UCSD-AML1 (cell line): ENCODE results near the gene ADGRA1.

Experiments used
- DNase-seq: peaks from one replicate; lab custom pipeline; 2025; ENCODE audit not compliant: unreplicated experiment; lab: John Stamatoyannopoulos, UW

ADGRA1 gene

DNA sequence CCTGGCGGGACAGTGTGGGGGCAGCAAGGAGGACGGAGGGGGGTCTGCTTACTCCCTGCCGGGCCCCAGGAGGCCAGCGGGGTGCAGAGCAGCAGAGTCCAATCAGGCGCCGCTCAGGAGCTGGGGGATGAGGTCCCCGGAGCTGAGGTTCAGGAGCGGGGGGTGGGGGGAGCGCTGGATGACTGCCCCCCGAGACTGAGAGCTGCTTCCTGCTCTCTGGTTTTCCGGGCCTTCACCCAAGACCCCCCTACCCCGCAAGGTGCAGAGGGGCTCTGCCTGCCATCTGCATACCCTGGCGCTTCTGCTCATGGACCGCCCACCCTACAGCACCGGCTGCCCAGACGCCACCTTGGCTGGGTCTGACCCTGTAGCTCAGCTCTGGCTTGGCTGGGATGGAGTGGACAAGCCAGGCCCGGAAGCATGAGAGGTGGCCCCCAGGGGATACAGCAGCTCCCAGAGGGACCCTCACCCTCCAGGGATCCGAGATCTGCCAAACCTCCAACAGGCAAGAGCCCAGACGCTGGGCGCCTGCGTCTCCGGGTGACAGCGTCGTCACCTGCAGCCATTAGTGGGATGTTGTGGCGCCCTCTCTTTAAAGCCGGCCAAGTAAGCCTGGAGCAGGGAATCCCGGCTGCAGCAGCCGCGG is 73.2 kb downstream of the ADGRA1 start:
- no peak for DNase-seq

DNA sequence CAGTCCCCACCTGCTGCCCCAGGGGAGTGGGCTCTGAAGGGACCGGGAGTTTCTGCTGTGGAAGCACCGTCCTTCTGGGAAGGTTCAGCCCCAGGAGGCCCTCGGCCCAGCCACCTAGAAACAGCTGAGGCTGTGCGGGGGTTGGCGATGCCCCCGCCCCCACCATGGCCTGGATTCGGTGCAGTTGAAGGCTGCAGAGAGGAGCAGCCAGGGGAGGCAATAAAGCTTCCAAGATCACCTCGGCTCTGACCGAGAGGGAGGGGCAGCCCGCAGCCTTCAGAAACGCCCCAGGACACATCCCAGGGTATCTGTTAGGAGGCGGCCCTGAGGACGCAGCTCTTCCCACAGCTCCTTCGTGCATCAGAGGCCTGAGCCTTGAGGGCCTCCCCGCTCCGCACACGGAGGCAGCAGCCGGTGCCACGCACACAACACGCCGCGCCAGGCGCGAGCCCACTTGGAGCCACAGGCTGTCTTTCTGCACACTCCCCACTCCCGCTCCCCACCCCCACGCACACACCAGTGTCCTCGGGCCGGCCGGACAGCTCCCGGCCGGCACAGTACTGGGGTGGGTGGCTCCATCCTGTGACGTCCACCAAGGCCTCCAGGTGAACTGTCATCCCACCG is 73.9 kb downstream of the ADGRA1 start:
- no peak for DNase-seq

DNA sequence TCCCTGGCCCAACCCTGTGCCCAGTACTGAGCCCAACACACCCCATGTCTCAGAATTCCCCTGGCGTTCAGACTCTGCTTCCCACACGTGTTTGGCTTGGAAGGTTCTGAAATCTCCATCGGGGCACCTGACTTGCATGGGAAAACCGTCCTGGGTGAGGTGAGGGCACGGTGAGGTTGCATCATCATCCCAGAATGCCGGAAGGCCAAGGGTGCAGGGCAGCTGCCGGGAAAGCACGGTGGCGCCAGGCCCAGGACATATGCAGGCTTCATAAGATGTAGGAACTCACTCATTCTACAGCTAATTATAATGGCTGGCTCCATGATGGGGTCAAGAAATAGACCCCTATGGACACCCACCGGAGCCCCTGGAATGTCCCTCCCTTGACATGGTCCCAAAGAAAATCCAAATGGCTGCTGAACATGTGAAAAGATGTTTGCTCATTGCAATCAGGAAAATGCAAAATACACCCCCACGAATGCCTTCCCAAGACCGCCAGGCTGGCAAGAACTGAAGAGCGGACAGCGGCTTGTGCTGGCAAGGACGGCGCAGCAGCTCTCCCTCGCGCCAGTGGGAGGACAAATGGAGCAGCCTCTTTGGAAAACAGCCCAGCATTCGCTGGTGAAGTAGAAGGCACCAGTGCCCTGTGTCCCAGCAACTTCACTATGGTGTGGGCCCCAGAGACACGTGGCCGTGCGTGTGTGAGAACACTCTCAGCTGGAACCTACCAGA is 74.6 kb downstream of the ADGRA1 start:
- no peak for DNase-seq

DNA sequence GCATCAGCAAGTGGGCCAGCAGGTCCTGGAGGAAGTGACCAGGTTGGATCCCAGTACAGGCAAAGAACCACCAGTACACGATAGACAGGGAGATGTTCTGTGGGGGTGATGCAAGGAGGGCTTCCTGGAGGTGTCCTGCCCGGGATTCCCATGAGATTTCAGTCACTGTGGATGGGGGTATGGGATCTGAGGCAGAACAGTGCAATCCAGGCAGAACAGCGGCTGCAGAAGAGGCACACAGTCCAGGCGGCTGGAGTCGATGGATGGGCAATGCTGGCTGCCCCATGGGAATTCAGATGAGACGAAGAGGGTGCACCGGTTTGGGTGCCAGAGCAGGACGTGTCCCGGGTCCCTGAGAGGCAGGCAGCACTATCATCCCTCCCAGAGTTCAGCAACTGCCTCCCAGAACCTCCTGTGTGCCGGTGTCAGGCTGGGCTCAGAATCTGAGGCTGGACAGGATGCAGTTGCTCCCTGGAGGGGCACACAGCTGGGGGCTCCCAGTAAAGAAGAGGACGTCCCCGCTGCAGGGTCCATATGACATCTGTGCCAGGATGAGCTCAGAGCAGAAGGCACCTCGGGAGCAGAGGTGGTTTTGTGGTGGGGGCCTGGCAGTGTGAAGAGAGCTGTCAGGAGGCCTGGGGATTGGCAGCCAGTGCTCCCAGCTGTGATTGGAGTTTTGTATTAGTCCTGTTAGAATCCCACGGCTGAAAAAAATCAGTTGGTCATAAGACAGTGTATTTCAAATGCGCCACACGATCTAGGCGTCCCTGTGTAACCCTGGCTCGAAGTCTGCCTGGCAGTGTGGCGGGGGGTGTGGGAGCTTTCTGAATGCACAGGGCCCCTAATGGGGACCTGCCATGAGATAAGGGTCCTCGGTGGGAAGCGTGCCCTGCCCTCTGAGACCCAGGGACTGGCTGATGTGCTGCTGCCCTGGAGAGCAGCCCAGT is 75.5 kb downstream of the ADGRA1 start:
- no peak for DNase-seq

DNA sequence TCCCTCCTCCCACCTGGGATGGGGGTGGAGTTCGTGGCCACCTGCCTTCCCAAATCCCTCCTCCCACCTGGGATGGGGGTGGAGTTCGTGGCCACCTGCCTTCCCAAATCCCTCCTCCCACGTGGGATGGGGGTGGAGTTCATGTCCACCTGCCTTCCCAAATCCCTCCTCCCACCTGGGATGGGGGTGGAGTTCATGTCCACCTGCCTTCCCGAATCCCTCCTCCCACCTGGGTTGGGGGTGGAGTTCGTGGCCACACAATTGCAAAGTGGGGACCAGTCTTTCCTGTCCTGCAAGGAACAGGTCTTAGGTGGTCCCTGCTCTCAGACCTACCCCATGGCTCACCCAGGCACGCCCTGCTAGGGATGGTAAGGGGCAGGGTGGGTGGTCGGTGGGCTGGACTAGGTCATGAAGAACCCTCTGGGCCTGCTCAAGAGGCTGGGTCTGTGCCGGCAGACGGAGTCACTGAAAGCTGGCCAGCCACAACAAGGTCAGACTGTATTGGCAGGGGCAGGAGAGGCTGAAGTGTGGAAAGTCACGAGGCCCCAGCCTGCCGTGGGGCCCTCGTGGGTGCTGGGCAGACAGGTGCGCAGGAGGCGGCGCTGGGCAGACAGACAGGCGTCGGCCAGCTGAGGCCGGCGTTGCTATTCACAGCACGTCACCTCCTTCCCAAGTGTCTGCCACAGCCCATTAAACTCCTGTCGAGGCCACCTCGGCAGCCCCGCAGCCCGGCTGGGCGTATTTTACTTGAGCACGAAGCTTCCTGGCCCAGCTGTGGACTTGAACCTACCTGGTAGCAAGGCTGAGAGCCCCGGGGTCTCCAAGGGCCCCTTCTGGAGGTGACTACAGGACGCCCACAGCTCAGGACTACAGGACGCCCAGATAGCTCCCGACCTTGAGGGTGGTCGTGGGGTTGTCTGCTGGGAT is 76.4 kb downstream of the ADGRA1 start:
- DNase-seq, result no peak

DNA sequence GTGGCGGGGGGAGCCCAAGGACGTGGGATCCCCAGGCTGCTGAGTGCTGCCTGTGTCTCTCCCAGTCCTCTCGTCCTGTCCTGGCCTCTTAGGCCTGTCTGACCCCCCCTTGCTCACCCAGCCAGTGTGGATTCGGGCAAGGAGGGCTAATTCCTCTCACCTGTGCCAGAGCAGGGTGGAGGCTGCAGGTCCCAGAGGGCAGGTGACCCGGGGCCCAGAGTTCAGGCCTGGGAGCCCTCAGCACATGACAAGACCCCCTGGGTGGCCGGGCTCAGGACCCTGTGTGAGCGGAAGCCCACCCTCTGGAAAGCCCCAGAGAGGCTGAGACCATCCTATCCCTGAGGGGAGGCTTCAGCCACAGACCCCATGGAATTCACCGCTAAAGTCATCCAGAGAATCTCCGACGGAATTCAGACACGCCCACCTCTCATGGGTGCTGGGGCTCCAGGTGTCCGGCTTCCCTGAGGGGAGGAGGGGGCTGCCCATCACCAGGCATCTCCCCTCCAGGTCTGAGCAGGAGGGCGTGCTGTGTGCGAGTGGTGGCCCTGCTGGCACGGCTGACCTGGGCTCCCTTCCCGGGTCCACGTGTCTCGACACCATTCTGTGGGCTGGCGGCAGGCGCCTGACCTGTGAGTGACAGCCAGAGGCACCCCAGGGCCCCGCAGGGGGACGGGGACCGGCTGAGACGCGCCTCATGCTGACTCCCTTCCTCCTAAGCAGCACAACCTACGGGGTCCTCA is 77.3 kb downstream of the ADGRA1 start:
- DNase-seq, result no peak

DNA sequence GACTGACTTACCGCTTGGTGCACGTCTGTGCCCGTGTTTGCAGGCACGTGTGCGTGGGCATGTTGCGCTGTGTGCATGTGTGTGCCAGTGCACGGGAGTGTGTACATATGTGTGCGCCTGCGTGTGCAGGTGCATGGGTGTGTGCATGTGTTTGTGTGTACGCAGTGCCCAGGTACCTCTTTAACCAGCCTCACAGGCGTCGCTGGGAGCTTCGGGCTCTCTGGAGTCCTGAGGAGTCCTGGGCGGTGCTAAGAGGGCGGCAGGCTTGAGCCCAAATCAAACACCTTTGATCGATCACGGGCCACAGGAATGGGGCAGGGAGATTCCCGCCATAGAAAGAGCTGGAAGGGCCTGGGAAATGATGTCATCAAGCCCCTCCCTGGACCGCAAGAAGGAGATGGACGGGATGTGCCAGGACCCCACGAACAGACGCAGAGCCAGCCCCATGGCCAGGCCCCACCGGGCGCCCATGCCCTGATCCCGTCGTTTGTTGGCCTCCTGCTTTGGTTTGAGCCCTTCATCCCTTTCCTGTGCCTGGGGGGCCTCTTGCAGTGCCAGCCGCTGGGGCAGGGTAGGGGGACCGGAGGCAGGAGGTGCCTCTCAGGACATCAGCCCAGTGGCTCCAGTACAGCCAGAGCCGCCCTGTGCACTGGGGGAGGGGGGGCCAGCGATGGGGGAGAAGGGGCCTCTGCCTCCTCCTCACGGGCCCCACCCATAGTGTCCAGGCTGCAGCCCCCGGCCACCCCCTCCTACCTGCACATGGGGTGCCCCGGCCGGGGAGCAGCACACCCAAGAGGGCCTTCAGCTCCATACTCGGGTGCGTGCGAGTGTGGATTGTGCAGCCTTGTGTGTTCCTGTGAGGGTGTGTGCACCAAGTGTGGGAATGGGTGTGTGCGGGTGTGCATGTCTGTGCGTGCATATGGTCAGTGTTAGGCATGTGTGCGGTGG is 78.1 kb downstream of the ADGRA1 start:
- DNase-seq, result no peak

DNA sequence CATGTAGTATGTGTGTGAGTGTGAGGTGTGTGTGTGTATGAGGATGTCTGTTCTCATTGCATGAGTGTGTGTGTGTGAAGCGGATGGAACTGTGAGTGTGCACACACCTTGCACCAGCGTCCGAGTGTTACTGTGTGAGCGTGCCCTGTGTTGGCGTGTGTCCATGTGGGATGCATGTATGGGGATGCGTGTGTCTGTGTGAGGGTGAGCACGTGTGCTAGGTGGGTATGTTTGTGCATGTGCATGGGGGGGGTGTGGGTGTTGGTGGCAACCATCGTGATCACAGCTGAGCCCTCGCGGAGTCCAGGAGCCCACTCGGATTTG is 78.7 kb downstream of the ADGRA1 start:
- DNase-seq, result no peak

DNA sequence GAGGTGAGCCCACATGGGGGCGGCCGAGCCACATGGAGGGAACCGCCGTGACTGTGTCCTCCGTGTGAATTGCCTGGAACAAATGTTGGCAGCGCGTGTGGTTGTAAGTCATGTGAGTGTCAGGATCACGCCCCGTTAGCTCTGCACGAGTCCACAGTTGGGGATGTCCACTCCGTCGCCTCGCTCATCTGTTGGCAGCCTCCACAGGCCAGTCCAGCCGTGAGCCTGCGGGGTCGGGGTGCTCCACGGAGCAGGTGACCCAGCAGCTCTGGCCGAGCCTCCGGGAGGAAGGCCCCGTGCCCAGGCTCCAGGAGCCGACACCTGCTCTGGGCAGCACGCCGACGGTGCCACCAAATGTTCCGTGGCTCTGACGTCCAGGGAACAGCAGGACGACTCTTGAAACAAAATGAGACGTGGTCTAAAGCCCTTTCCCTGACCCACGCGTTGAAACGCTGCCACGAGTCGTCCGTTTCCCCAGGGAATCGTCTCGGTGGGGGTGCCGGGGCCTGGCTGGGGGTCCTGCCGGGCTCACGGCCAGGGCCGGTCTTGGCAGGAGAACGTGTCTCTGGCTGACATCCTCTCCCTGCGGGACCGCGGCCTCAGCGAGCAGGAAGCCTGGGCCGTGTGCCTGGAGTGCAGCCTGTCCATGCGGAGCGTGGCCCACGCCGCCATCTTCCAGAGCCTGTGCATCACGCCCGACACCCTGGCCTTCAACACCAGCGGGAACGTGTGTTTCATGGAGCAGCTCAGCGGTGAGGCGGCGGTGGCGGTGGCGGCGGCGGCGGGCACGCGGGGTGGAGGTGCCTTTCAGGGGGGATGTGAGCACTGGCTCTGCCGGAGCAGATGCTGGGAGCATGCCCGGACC is 79.3 kb downstream of the ADGRA1 start:
- no peak for DNase-seq

DNA sequence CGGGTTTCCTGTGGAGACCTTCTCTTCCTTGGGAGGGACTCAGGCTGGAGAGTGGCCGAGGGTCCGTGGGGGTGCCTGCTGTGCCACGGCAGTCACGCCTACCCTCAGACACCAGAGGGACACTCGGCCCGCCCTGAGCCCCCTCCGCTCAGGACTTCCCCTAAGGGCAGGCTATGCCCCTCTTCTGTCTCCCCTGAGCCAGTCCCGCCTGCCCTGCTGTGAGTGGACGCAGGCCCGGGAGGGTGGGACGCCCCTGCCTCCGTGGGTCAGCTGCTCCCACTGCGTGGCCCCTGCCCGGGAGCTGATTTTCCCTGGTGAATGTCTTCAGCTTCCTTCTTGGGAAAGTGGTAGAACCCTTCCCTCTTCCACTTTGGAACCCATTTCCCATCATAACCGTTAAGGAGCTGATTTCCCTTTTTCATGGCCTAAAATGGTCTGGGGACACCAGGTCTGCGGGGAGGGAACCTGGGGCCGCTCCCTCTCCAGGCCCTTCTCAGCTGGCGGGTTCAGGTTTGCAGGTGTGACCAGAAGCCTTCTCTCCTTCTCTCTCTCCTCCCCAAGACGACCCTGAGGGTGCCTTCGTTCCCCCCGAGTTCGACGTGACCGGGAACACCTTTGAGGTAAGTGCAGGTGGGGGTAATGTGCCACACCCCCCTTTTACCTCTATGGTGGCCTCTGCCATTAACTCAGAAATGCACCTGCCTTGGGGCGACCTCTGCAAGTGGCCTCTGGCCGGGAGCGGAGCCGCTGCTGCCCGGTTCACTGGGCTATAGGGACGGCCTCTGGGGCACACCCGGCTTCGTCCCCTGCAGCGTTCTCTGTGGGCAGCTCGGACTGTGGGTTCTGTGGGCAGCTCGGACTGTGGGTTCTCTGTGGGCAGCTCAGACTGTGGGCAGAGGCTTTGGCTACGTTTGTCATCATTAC is 80.2 kb downstream of the ADGRA1 start:
- DNase-seq, result no peak

DNA sequence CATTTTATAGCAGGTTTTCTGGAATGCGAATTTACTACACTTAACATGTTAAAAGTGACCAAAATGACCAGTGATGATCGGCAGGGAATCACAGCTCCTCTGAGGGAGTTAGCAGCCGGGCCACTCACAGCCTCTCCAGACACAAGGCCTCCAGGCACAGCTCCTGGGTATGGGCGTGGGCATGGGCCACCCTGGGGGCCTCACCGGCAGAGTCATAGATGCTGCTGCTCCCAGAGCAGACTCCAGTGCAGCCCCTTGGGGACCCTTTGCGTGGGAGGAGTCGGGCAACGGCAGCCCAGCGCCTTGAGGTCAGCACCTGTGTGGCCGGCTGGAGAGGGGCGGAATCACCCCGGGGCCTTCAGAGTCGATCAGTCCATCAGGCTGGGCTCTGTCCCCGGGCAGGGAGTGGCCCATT is 80.9 kb downstream of the ADGRA1 start:
- DNase-seq, result no peak

DNA sequence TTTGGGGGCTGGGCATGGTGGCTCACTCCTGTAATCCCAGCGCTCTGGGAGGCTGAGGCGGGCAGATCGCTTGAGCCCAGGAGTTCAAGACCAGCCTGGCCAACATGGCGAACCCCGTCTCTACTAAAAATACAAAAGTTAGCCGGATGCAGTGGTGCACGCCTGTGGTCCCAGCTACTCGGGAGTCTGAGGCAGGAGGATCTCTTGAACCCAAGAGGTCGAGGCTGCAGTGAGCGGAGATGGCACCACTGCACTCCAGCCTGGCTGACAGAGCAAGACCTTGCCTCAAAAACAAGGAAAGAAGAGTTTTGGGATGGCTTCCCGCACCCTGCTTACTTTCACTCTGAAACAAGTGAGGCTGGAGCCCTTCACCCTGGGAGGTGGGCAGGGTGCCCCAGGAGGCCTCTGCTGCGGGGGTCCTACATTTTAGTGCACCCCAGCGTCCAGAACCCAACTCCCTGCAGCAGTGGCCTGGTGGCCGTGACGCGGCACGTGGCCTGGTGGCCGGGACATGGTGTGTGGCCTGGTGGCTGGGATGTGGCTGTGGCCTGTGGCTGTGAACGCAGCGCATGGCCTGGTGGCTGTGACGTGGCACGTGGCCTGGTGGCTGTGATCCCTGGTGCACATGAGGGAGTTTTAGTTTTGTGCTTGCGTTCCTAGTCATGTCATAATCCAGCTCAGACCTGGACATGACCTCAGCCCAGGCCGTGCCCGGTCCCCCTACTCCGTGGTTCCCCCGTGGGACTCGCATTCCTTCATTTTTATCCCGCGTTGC is 81.6 kb downstream of the ADGRA1 start:
- DNase-seq, result no peak

DNA sequence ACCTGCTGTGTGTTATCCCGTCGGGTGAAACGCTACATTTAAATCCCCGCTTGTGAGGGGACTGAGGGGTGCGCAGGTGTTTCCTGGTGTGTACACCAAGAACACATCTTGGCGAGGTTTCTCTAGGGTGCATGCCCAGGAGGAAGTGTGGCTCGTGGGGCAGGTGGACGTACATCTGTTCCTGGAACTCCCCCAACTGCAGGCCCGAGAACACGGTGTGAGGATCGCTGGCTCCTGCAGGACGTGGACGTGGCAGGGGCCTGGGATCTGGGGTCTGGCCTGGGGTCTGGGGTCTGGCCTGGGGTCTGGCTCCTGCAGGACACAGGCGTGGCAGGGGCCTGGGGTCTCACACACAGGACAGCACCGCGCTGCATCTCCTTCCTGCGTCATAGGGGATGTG is 82.4 kb downstream of the ADGRA1 start:
- DNase-seq, result no peak

DNA sequence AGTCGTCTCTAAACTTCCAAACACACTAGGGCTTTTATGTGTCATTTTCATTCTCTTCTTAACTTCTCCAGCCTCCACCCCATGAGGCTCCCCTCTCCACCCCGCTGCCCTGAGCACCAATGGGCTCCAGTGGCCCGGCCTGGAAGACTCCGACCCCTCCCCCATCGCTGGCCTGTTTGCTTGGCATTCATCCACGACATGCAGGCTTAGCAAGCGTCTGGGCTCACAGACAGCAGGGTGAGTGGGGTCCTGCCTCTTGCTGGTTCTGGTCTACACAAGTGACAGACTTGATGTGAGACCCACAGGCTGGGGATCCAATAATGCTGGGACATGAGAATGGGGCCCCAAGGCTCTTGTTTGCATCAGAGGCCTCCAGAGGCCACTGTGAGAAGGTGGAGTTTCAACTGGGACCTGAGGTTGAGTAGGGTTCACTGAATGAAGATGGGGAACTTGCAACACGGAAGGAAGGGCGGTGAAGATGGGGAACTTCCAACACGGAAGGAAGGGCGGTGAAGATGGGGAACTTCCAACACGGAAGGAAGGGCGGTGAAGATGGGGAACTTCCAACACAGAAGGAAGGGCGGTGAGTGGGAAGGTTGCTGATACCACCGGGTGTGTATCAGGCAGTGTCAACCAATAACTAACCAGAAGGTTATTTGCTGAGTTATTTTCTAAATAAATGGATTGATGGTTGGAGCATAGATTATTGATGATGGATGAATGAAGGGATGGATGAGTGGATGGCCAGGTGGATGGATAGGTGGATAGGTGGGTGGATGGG is 86.3 kb downstream of the ADGRA1 start:
- DNase-seq, result no peak

DNA sequence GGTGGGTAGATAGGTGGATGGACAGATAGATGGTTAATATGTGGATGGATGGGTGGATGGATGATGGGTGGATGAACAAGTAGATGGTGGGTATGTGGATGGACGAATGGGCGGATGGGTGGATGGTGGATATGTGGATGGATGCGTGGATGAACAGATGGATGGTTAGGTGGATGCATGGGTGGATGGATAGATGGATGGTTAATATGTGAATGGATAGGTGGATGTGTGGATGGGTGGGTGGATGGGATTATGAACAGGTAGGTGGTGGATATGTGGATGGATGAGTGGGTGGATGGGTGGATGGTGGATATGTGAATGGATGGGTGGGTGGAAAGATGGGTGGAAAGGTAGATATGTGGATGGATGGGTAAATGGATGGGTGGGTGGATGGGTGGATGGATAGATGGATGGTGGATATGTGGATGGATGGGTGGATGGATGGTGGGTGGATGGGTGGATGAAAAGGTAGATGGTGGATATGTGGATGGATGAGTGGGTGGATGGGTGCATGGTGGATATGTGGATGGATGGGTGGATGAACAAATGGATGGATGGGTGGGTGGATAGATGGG is 87.1 kb downstream of the ADGRA1 start:
- DNase-seq, result no peak
